ENCODE data around the gene CHST11. TPM values are rescaled to one million over a fixed set of nuclear protein-coding genes. Genes with fewer than 3 reads are reported as not detected.

CHST11 gene
- total and polyA plus RNA-seq, 4 donors, result 0.57 to 11.1 (median 3.7) TPM

- Histone ChIP-seq H3K4me1 (ENCODE audit: control insufficient read depth in 4 of 4, insufficient read depth in 4 of 4, low read length in 3 of 4) (no peaks in the 10 kb centered on the region), H3K9ac (ENCODE audit: low read depth in 1 of 2, low read length in 2 of 2) (no peak overlapping the region), H3K4me3 (ENCODE audit: low read depth in 1 of 3, low read length in 3 of 3) (no peak overlapping the region), H3K27ac (ENCODE audit: low read depth in 1 of 2, low read length in 2 of 2) (no peak overlapping the region), H3K9me3 (ENCODE audit: control insufficient read depth in 4 of 4, low read length in 3 of 4) (no peaks in the 10 kb centered on the region), H3K27me3 (ENCODE audit: control insufficient read depth in 4 of 4, insufficient read depth in 4 of 4, low read length in 3 of 4) (no peaks in the 10 kb centered on the region), H3K36me3 (ENCODE audit: control insufficient read depth in 4 of 4, insufficient read depth in 3 of 4, low read depth in 1 of 4, low read length in 3 of 4) (no peaks in the 10 kb centered on the region)
- DNase-seq (ENCODE audit: low spot score), result no peak
- WGBS, result 71% methylated on average over 8 of the region's 8 CpGs
- TF ChIP-seq NR2F2 (IDR thresholded peaks at IDR 0.05), result no peak
- TF ChIP-seq EGR1 (IDR thresholded peaks at IDR 0.05; ENCODE audit: low read depth in 2 of 2), result no peak
- TF ChIP-seq RAD21 (IDR thresholded peaks at IDR 0.05), result no peak
- no peak for TF ChIP-seq FOXA2 (IDR thresholded peaks at IDR 0.05)
- no peak for TF ChIP-seq REST (IDR thresholded peaks at IDR 0.05)
- TF ChIP-seq MAX (IDR thresholded peaks at IDR 0.05), result no peak
- no peak for TF ChIP-seq YY1 (IDR thresholded peaks at IDR 0.05)
- no peak for TF ChIP-seq CTCF (IDR thresholded peaks at IDR 0.05; ENCODE audit: low read depth, low read length, missing input control)
- no peak for TF ChIP-seq JUND (IDR thresholded peaks at IDR 0.05)
- no peak for TF ChIP-seq RXRA (IDR thresholded peaks at IDR 0.05)
- no peak for TF ChIP-seq GABPA (IDR thresholded peaks at IDR 0.05 in 1 of 2, conservative IDR thresholded peaks at IDR 0.05 in 1 of 2)
- no peak for TF ChIP-seq FOXA1 (IDR thresholded peaks at IDR 0.05)
- TF ChIP-seq TAF1 (conservative IDR thresholded peaks at IDR 0.05), result no peak
- TF ChIP-seq SP1 (IDR thresholded peaks at IDR 0.05), result no peak
- TF ChIP-seq HNF4G (IDR thresholded peaks at IDR 0.05), result no peak
- no peak for TF ChIP-seq HNF4A (conservative IDR thresholded peaks at IDR 0.05)
These were observed 291.2 kb downstream of the CHST11 start for GRCh38 chr12:104747955-104748354.

GRCh38 chr12:104748356-104748755 lies 291.6 kb downstream of the CHST11 start:
- H3K9me3 ChIP-seq (ENCODE audit: control insufficient read depth in 4 of 4, low read length in 3 of 4), result no peaks in the 10 kb centered on the region
- no peak overlapping the region for H3K4me3 ChIP-seq (ENCODE audit: low read depth in 1 of 3, low read length in 3 of 3)
- no peak overlapping the region for H3K27ac ChIP-seq (ENCODE audit: low read depth in 1 of 2, low read length in 2 of 2)
- TF ChIP-seq RAD21 (IDR thresholded peaks at IDR 0.05), result no peak
- TF ChIP-seq ZBTB33 (IDR thresholded peaks at IDR 0.05), result no peak
- TF ChIP-seq HNF4A (conservative IDR thresholded peaks at IDR 0.05), result no peak
- no peak for TF ChIP-seq CTCF (IDR thresholded peaks at IDR 0.05; ENCODE audit: low read depth, low read length, missing input control)
- no peak for TF ChIP-seq NR2F2 (IDR thresholded peaks at IDR 0.05)
- TF ChIP-seq HNF4G (IDR thresholded peaks at IDR 0.05), result no peak
- TF ChIP-seq SP1 (IDR thresholded peaks at IDR 0.05), result no peak
- TF ChIP-seq TAF1 (conservative IDR thresholded peaks at IDR 0.05), result no peak
- TF ChIP-seq FOXA2 (IDR thresholded peaks at IDR 0.05), result no peak
- 63% methylated on average over 7 of the region's 7 CpGs for WGBS
- DNase-seq (ENCODE audit: low spot score), result no peak
- H3K9ac ChIP-seq (ENCODE audit: low read depth in 1 of 2, low read length in 2 of 2), result no peak overlapping the region
- no peaks in the 10 kb centered on the region for H3K27me3 ChIP-seq (ENCODE audit: control insufficient read depth in 4 of 4, insufficient read depth in 4 of 4, low read length in 3 of 4)
- no peaks in the 10 kb centered on the region for H3K4me1 ChIP-seq (ENCODE audit: control insufficient read depth in 4 of 4, insufficient read depth in 4 of 4, low read length in 3 of 4)
- H3K36me3 ChIP-seq (ENCODE audit: control insufficient read depth in 4 of 4, insufficient read depth in 3 of 4, low read depth in 1 of 4, low read length in 3 of 4), result no peaks in the 10 kb centered on the region

All from liver (tissue), 9 donors.